Activated CD8-positive, alpha-beta T cell treated with anti-CD3 and anti-CD28 coated beads for 36 hours (primary cell): ENCODE measurements around the gene CAMKK2. TPM values are rescaled to one million over a fixed set of nuclear protein-coding genes. Genes with fewer than 3 reads are reported as not detected.

ENCODE experiments used
- ATAC-seq: fragments of 200-7000 bp; cut with Tn5 transposase; one replicate; pipeline ENCODE4 v1.10.0; 2021; ENCODE audit warnings: mild to moderate bottlenecking, moderate library complexity
- CTCF ChIA-PET: fragments of 350-600 bp; sonication (Branson Sonifier 250); formaldehyde crosslinking; loops from one replicate; lab custom pipeline; 2021; ENCODE audit warnings: antibody characterized with exemption; lab: Charles Lee
- POLR2A ChIA-PET: fragments of 350-600 bp; sonication (Branson Sonifier 250); formaldehyde crosslinking; loops from one replicate; lab custom pipeline; 2021; ENCODE audit warnings: antibody characterized with exemption; lab: Charles Lee
- DNase-seq: peaks from one replicate; pipeline ENCODE4 v3.0.0-alpha.2; 2020
- H3K27ac Mint-ChIP-seq: one replicate; pipeline ENCODE4 v1.8.0; 2021; ENCODE audit warnings: mild to moderate bottlenecking, mixed read lengths
- H3K27me3 Mint-ChIP-seq: one replicate; pipeline ENCODE4 v1.8.0; 2021; ENCODE audit warnings: mixed read lengths
- H3K36me3 Mint-ChIP-seq: one replicate; pipeline ENCODE4 v1.8.0; 2021; ENCODE audit warnings: low read depth, mixed read lengths
- H3K4me1 Mint-ChIP-seq: one replicate; pipeline ENCODE4 v1.8.0; 2021; ENCODE audit warnings: low read depth, mixed read lengths
- H3K4me3 Mint-ChIP-seq: one replicate; pipeline ENCODE4 v1.8.0; 2021; ENCODE audit warnings: mild to moderate bottlenecking, moderate library complexity, mixed read lengths
- H3K9me3 Mint-ChIP-seq: one replicate; pipeline ENCODE4 v1.8.0; 2021; ENCODE audit warnings: mixed read lengths
- CTCF ChIP-seq: fragments of 200-600 bp; IDR thresholded peaks from one replicate; pipeline ENCODE4 v1.8.0; 2022; ENCODE audit warnings: antibody characterized with exemption, mild to moderate bottlenecking
- intact Hi-C: fragments of 100-400 bp; cut with micrococcal nuclease; formaldehyde crosslinking; loops from one replicate; pipeline ENCODE4 v1.10.0; 2022
- total RNA-seq, 2 experiments: library from RNA; stranded (reverse); gene quantifications; one replicate each; pipeline ENCODE4 v1.2.3, GENCODE V29; 2021

CAMKK2 gene
- total RNA-seq, result 10 to 100 TPM; 25.2 to 28.0 TPM

DNA sequence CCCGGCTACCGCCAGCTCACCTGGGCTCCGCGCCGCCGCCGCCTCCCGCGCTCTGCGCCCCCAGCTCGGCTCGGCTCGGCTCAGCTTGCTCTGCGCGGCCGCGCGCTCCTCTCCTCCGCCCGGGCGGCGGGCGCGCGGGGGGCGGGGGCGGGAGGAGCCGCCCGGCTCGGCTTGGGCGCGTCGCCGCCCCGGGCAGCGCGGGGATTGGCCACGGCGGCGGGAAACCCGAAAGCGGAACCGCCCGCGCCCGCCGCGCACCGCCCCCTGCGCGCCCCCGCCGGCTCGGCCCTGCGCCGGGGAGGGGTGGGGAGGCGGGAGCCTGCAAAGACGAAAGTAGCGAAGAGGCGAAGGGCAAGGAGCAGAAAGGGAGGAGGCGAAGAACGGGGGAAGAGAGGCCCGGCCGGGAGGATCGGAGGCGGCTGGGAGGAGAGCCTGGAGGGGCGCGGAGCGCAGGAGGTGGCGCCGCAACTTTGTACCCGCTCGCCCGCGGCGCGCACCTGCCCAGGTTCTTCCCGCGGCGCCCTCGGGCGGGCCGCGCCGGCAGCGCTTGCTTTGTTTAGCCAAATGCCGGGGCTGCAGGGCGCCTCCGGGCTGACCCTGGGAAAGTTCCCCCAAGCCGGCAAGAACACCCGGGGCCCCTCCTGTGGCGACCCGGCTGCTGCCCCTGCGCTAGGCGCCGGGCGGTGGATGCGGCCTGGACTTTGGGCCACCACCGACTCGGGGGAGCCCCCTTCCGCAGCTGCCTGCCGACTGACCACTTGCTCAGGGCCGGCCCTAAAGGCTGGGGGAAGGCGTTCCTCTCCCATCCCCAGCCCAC, at the start of gene CAMKK2:
Gene CAMKK2 (minus strand): TSS at position 92 of the 817 bp plus-strand sequence. CDS start 22,183 bp downstream, outside the sequence.
- H3K9me3 Mint-ChIP-seq, result no peaks in the 10 kb centered on the region
- DNase-seq (peak; percentile 85), ATAC-seq (peak; percentile 85)
- peak; percentile 28 for TF ChIP-seq CTCF
- H3K36me3 Mint-ChIP-seq, result peaks cover 8% of the 10 kb centered on the region
- peaks cover 22% of the 10 kb centered on the region for H3K4me1 Mint-ChIP-seq
- ChIA-PET CTCF (interaction anchor here (1.3 to 1.8 kb wide), 3 partner anchors 9 to 146 kb away, joined by 3 to 4 read pairs (median 3); no protein-coding TSS in a partner anchor), POLR2A (interaction anchor here (1.1 to 1.7 kb wide), 3 partner anchors 8 to 104 kb away, joined by 4 to 5 read pairs (median 5); partner anchors contain the start of gene RNF34)
- intact Hi-C loops, result no loop called here
- H3K27me3 Mint-ChIP-seq, result no peaks in the 10 kb centered on the region
- H3K4me3 Mint-ChIP-seq, result peak within 1 kb of the TSS; percentile 91
- peak within 1 kb of the TSS; percentile 81 for H3K27ac Mint-ChIP-seq

GRCh38 chr12:121345151-121345815, 48.8 kb upstream of the CAMKK2 start:
- Mint-ChIP-seq H3K4me1 (peaks cover 16% of the 10 kb centered on the region), H3K4me3 (no peak overlapping the region), H3K9me3 (no peaks in the 10 kb centered on the region), H3K27ac (peak overlapping the region; percentile 22), H3K36me3 (peaks cover 30% of the 10 kb centered on the region), H3K27me3 (no peaks in the 10 kb centered on the region)
- ATAC-seq (no peak), DNase-seq (no peak)
- intact Hi-C loops, result no loop called here
- TF ChIP-seq CTCF, result no peak
- POLR2A ChIA-PET, result no interaction called here
- CTCF ChIA-PET, result interaction anchor here (3.1 kb wide), 1 partner anchor 10 kb away, joined by 19 read pairs; no protein-coding TSS in a partner anchor

DNA sequence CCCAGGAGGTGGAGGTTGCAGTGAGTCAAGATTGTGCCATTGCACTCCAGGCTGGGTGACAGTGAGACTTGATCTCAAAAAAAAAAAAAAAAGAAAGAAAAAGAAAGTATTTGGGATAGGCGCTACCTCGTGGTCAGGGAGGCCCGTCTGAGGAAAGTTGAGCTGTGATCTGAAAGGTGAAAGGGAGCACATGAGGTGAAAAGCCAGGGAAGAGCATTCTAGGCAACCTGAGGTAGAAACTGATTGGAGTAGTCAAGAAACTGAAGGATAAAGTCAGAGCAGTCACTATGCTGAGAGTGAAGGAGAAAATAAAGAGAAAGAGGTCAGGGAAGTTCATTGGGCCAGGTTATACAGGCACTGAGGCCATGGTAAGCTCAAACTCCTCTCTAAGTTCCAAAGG, 48.0 kb upstream of the CAMKK2 start:
- POLR2A ChIA-PET, result no interaction called here
- CTCF ChIA-PET, result no interaction called here
- Mint-ChIP-seq H3K9me3 (no peaks in the 10 kb centered on the region), H3K36me3 (peaks cover 29% of the 10 kb centered on the region), H3K4me1 (peaks cover 12% of the 10 kb centered on the region), H3K27ac (no peak overlapping the region), H3K4me3 (no peak overlapping the region), H3K27me3 (no peaks in the 10 kb centered on the region)
- intact Hi-C loops, result no loop called here
- ATAC-seq (no peak), DNase-seq (no peak)
- no peak for TF ChIP-seq CTCF

DNA sequence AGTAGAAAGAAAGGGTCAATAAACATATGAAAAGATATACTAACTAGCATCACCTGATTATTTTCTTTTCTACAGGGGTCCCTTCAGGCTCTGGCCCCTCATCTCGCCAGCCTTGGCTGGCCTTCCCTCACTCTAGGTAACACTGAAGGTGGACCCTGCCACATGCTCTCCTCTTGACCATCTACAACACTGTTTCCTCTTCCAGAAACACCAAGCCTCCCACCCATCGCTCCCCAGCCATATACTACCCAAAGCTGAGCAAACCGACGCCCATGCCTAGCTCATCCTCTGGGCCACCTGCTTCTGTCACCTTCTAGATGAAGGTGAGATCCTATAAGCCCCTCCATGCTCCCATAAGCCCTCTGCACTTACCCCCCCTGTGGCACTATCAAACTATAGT, 40.9 kb upstream of the CAMKK2 start:
- peak overlapping the region; percentile 50 for H3K27ac Mint-ChIP-seq
- POLR2A ChIA-PET, result interaction anchor here (0.7 to 1.2 kb wide), 5 partner anchors 10 to 187 kb away, joined by 3 to 7 read pairs (median 3); partner anchors contain the start of genes ANAPC5 and RNF34

More for the DNA sequence above, 40.9 kb upstream of the CAMKK2 start:
- CTCF ChIA-PET, result interaction anchor here (7.5 kb wide), 1 partner anchor 105 kb away, joined by 80 read pairs; no protein-coding TSS in a partner anchor
- Mint-ChIP-seq H3K36me3 (peaks cover 25% of the 10 kb centered on the region), H3K27me3 (no peaks in the 10 kb centered on the region), H3K4me1 (peaks cover 3% of the 10 kb centered on the region), H3K4me3 (no peak overlapping the region), H3K9me3 (no peaks in the 10 kb centered on the region)
- TF ChIP-seq CTCF, result no peak
- intact Hi-C loops, result loop anchor here (10.0 kb wide), 1 partner anchor 107 kb away; no protein-coding TSS in a partner anchor
- DNase-seq (no peak), ATAC-seq (no peak)
